Activated naive CD8-positive, alpha-beta T cell treated with anti-CD3 and anti-CD28 coated beads, Interleukin-2, amount 50 U/mL, for 16 hours (primary cell): Measurements from ENCODE around the gene TES.
A peak's percentile ranks its signal among the peaks of the same experiment; 100 is the strongest.

ENCODE experiments used
- DNase-seq: peaks from one replicate; pipeline ENCODE4 v3.0.0-alpha.2; 2020; ENCODE audit warnings: low read depth, low spot score

The TES gene

GRCh38 chr7:116219834-116220233, 9.5 kb downstream of the TES start:
- DNase-seq: no peak

- no peak for DNase-seq
These were observed 12.2 kb downstream of the TES start for GRCh38 chr7:116222501-116222900.

GRCh38 chr7:116223588-116223987, 13.2 kb downstream of the TES start:
- DNase-seq: no peak

GRCh38 chr7:116224492-116225098, 14.3 kb downstream of the TES start:
- no peak for DNase-seq

DNA sequence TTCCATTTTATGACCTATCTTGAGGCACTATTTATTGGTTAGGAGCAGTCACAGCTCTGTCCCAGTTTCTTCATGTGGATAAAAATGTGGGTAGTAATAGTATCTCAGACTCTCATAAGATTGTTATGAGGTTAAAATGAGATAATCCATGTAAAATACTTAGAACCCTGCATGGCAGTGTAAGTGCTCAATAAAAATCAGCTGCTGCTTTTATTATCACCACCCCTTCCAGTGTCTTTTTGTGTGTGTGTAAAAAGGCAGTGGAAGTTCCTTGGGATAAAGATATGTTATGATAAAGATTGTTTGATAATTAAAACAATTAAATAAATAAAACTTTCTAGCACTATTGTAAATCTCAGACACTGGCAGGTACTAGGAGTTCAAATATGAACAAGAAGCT, 15.5 kb downstream of the TES start:
- no peak for DNase-seq

DNA sequence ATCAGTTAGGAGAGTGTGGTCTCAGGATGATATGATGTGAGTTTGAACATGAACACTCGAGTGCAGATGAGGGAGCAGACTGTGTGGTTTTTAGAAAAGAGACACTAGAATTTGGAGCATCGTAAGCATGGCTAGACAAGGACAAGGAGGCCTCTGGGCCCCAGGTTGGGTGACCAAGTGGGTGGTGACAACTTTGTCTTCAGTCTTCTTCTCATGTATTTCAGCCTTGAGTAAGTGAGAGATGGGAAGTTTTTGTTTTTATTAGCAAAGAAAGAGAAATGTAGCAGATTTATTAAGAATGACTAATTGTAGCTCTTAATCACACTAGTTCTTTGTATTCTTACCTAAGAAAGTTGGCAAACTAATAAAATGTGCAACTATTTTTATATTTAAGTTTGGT, 16.3 kb downstream of the TES start:
- no peak for DNase-seq

DNA sequence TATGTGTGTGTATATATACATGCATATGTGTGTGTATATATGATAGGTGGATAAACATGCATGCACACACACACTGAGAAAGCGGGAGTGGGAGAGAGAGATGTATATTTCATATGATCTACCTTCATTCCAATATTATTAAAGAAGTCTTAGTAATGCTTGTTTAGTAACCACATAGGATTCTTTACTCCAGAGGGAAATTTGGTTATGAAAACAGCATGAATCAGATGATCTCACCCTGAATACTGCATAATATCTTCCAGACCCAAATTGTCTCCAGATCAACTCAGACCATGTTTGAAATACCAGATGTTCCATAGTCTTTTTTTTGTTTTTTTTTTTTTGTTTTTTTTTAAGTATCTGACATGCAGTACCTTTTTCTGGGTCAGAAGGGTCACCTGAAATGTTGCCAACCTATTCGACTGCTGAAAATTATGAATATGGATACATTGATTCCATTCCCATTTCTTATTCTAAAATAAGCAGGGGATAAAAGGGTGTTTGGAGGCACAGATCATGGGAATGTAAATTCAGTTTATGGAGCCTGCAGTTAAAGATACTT, 17.4 kb downstream of the TES start:
- DNase-seq: no peak

DNA sequence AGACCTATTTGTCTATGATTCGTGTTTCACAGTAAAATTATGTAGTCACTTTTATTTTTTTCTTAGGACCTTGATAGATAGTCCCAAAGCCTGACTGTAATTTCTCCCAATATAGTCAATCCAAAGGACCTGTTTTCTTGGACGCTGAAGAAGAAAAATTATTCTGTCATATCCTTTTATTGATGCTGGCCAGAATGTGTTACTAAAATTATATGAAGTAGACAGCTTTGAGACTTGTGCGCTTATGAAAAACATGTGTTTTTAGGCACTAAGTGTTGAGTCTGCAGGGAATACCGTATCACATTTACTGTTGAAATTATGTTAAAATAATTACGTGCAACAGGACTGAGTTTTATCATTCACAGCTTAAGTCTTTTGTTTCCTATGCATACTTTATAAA, 17.9 kb downstream of the TES start:
- no peak for DNase-seq

DNA sequence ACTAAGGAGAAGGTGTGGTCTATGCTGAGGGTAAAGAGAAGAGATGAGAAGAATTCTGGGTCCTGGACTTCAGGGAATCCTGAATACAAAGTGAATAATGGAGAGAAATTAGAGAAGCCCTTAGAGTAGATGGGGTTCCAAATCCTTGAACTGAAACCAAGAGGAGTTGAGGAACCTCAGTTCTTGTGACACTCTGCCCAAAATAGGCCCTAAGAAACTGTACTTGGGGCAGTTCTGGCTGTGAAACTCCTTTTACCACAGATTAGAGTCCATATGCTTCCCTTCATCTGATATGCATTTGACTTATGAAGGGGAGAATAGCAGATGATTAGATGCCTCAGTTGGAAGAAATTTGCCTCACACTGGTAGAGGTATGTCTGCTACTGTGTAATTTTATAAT, 19.0 kb downstream of the TES start:
- no peak for DNase-seq

GRCh38 chr7:116230191-116231005, 20.1 kb downstream of the TES start:
- DNase-seq: no peak

- DNase-seq: no peak
These were observed 21.2 kb downstream of the TES start for GRCh38 chr7:116231543-116231942.

- no peak for DNase-seq
These were observed 21.6 kb downstream of the TES start for GRCh38 chr7:116231949-116232348.

DNA sequence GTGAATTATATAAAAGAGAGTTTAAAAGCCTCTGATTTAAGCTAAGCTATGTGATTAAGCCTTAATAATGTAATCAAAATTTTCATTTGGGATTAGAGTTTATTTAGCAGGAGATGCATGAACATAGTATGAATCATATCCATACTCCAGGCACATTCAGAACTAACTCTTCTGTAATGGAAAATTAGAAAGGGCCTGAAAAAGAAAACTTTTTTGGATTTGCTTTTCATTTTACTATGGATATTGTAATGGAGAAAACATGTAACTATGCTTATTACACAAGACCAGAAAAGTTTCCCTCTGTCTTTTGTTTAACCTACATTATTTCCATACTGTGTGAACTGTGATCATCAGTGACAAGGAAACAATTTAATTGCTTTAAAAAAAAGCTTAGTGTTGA, 22.0 kb downstream of the TES start:
- DNase-seq: no peak

GRCh38 chr7:116232920-116233319, 22.6 kb downstream of the TES start:
- no peak for DNase-seq

DNA sequence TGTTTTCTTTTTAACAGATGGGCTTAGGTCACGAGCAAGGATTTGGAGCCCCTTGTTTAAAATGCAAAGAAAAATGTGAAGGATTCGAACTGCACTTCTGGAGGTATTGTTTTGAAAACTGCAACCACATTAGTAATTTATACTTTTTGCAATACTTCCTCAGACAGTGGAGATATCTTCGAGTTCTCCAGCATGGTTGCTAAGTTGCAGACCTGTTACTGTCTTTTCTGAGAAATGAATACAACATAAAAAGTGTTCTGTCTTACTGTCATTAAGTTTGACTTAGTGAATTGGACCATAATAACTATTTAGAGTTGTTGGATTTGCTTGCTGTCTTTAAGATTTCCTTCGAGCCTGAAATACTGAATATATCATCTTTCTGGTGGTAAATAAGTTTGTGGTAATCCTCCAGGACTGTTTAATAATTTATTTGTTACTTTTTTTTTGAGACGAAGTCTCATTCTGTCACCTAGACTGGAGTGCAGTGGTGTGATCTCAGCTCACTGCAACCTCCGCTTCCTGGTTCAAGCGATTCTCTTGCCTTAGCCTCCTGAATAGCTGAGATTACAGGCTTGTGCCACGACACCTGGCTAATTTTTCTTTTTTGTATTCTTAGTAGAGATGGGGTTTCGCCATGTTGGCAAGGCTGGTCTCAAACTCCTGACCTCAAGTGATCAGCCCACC, 24.3 kb downstream of the TES start:
- no peak for DNase-seq

GRCh38 chr7:116235380-116235779, 25.0 kb downstream of the TES start:
- no peak for DNase-seq

DNA sequence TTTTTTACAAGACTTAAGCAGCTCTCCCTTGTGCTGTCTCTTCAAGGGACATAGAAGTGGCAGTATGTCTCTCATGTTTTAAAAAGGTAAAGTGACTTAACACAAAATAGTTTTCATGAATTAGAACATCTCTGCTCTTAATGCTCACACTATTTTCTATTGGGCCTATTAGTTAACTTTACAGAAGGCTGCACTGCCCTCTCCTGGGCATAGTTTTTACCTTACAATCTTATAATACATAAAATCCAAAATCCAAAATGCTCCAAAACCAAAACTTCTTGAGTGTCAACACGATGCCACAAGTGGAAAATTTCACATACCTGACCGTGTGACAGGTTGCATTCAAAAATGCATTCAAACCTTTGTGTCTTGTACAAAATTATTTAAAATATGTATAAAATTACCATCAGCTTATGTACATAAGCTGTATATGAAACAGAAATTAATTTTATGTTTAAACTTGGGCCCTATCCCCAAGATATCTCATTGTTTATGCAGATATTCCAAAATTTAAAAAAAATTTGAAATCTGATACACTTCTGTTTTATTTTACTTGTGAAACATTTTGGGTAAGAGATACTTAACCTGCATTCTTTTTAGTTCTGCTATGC, 25.8 kb downstream of the TES start:
- DNase-seq: peak; percentile 11

- DNase-seq: no peak
These were observed 28.7 kb downstream of the TES start for GRCh38 chr7:116239020-116239419.

DNA sequence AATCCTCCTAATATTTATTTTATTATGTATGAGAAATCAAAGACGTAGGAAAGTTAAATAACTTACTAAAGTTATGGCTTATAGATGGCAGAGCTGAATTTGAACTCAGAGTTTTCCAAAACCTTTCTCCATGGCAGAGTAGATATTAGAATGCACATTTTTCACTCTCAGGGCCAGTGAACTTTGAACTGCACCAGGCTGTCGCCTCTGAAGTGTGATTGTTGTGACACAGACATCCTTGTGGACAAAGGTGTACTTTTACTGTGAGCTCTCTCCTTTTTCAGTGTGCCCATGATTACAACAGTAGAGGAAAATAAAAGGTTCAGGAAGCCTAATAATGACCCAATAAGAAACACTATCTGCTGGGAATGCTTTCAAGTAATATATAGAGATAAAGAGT, 29.1 kb downstream of the TES start:
- DNase-seq: no peak

GRCh38 chr7:116240024-116240668, 29.8 kb downstream of the TES start:
- no peak for DNase-seq

DNA sequence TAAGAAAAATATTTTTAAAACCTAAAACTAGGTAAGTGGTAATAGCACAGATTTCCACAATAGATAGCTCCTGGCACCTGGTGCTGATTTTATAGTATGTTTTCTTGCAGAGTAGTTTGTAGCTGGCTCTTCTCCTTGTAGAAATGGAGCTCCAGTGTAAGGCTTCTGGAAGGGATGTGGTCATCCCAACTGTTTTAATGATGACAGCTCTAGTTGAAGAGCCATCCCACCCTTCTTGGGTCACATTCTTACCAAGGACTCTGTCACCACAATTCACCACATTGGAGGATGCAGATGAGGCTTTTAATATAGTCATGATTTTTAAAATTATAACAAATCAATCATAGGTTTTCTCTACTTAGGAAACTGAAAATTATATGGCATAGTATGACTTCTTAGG, 31.0 kb downstream of the TES start:
- no peak for DNase-seq

GRCh38 chr7:116242178-116242577, 31.8 kb downstream of the TES start:
- no peak for DNase-seq
